Rectal smooth muscle tissue (tissue), 1 donor: ENCODE data around the gene EGR4.

Experiments used
- H3K27ac ChIP-seq: one replicate; pipeline ENCODE4 v1.7.0; 2013; ENCODE audit warnings: low read depth, low read length, inconsistent platforms
- H3K27me3 ChIP-seq: one replicate; pipeline ENCODE4 v1.7.0; 2013; ENCODE audit warnings: low read length; ENCODE audit not compliant: control insufficient read depth, insufficient read depth
- H3K36me3 ChIP-seq: one replicate; pipeline ENCODE4 v1.7.0; 2013; ENCODE audit warnings: low read length; ENCODE audit not compliant: control insufficient read depth, insufficient read depth
- H3K4me1 ChIP-seq: one replicate; pipeline ENCODE4 v1.7.0; 2013; ENCODE audit warnings: low read length; ENCODE audit not compliant: control insufficient read depth, insufficient read depth
- H3K4me3 ChIP-seq: one replicate; pipeline ENCODE4 v1.7.0; 2013; ENCODE audit warnings: low read length
- H3K9ac ChIP-seq: one replicate; pipeline ENCODE4 v1.7.0; 2013; ENCODE audit warnings: low read length

Gene EGR4

DNA sequence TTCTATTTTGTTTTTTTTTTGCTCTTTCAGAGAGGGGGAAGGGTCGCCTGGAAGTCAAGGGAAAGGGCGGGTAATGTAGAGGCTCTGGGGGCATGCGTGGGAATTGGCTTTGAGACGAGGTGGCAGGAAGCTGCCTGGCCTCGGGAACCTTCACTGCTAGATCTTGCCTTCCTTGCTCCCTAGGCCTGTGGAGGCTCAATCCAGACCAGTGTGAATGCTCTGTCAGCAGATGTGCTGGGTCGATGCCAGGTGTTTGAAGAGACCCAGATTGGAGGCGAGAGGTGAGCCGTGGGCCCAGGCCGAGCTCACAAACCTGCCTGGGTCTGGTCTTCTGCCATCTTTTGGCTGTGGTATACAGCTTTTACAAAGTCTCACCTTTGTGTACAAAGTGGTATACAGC, 43.7 kb downstream of the EGR4 start:
- no peak overlapping the region for H3K27ac ChIP-seq
- H3K36me3 ChIP-seq = peaks cover 58% of the 10 kb centered on the region
- no peak overlapping the region for H3K4me3 ChIP-seq

DNA sequence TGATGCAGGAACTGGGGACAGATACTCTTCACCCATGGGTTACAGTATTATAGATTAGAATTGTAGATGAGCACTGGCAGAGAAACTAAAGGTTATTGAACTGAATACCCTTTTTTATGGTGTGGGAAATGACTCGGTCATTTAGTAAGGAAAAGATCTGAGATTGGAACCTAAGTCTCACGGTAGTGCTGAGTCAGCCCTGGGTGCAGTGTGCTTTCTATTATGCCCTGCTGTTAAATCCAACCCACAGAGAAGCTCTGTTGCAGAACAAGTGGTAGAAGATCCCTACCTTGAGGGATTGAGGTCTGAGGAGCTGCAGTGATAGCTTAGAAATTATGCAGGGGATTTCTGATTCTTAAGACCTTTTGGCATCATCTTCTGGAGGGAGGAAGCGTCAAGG, 46.5 kb downstream of the EGR4 start:
- Histone ChIP-seq H3K27me3 (no peaks in the 10 kb centered on the region), H3K4me1 (no peaks in the 10 kb centered on the region), H3K36me3 (peaks cover 59% of the 10 kb centered on the region), H3K9ac (no peak overlapping the region), H3K27ac (no peak overlapping the region), H3K4me3 (no peak overlapping the region)

More for the DNA sequence above, 43.7 kb downstream of the EGR4 start:
- Histone ChIP-seq H3K27me3 (no peaks in the 10 kb centered on the region), H3K4me1 (no peaks in the 10 kb centered on the region), H3K9ac (no peak overlapping the region)

DNA sequence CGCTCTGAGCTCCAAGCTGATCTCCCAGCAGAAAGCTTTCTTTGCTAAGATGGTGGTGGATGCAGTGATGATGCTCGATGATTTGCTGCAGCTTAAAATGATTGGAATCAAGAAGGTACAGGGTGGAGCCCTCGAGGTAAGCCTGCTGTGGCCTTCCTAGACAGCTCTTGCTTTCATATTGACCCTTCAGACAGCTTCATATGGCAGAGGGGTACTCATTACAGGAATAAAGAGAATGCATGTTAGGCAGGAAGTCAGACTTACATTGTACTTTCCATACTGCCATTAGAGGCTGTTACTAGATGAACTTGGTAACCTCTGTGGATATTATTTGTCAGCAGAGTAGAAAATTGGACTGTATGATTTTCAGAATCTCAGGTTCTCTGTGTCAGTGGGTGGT, 48.8 kb downstream of the EGR4 start:
- H3K4me3 ChIP-seq = no peak overlapping the region
- peaks cover 42% of the 10 kb centered on the region for H3K36me3 ChIP-seq

DNA sequence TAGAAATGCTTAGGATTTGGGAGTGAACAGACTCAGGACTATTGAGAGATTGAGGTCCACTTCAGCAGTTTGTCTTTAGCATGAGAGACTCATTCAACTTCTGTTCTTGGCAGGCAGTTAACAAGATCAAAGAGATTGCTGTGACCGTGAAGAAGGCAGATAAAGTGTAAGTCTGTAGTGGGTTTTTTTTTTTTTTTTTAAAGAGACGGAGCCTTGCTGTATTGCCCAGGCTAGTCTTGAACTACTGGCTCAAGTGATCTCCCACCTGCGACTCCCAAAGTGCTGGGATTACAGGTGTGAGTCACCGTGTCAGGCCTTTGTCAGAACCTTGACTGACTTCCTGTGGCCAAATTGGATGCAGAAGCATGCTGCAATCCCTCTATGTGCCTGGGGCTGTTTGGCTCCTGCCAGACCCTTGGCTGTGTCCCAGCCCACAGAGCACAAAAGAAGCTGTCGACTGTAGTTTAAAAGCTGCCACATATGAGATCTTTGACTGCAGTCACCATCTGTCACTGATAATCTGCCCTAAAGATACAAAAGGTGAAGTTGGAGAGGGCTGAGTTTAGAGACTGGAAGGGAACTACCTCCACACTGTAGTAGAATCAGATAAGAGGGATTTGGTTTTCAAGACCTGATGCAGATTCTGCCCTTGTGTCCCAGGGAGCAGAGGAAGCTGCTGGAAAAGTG, 49.3 kb downstream of the EGR4 start:
- Histone ChIP-seq H3K9ac (no peak overlapping the region), H3K27me3 (no peaks in the 10 kb centered on the region), H3K27ac (no peak overlapping the region), H3K4me1 (no peaks in the 10 kb centered on the region), H3K4me3 (no peak overlapping the region), H3K36me3 (peaks cover 40% of the 10 kb centered on the region)

More for the DNA sequence above, 48.8 kb downstream of the EGR4 start:
- Histone ChIP-seq H3K4me1 (no peaks in the 10 kb centered on the region), H3K27ac (no peak overlapping the region), H3K9ac (no peak overlapping the region), H3K27me3 (no peaks in the 10 kb centered on the region)
